Measurements from ENCODE around the gene NAA60. TPM values are rescaled to one million over a fixed set of nuclear protein-coding genes. Genes with fewer than 3 reads are reported as not detected.

The NAA60 gene
- total RNA-seq, 1 experiment from 2014 or later: 5.6 TPM

GRCh38 chr16:3510416-3510815, 66.9 kb downstream of the NAA60 start:
- DNase-seq (ENCODE audit: low read depth): no peak

- DNase-seq (ENCODE audit: low read depth): no peak
Measured at GRCh38 chr16:3511286-3512180, 68.1 kb downstream of the NAA60 start.

GRCh38 chr16:3513892-3514583, 70.6 kb downstream of the NAA60 start:
- no peak for DNase-seq (ENCODE audit: low read depth)

GRCh38 chr16:3514621-3515020, 71.1 kb downstream of the NAA60 start:
- DNase-seq (ENCODE audit: low read depth): no peak

- DNase-seq (ENCODE audit: low read depth): no peak
Measured at GRCh38 chr16:3515897-3516296, 72.4 kb downstream of the NAA60 start.

GRCh38 chr16:3518292-3518985, 75.0 kb downstream of the NAA60 start:
- DNase-seq (ENCODE audit: low read depth): no peak

GRCh38 chr16:3518986-3519348, 75.5 kb downstream of the NAA60 start:
- DNase-seq (ENCODE audit: low read depth): no peak

- DNase-seq (ENCODE audit: low read depth): no peak
Measured at GRCh38 chr16:3519581-3519980, 76.1 kb downstream of the NAA60 start.

- DNase-seq (ENCODE audit: low read depth): no peak
Measured at GRCh38 chr16:3520413-3520812, 76.9 kb downstream of the NAA60 start.

GRCh38 chr16:3520841-3521240, 77.4 kb downstream of the NAA60 start:
- DNase-seq (ENCODE audit: low read depth): no peak

GRCh38 chr16:3523281-3523680, 79.8 kb downstream of the NAA60 start:
- no peak for DNase-seq (ENCODE audit: low read depth)

GRCh38 chr16:3525951-3526350, 82.5 kb downstream of the NAA60 start:
- no peak for DNase-seq (ENCODE audit: low read depth)

GRCh38 chr16:3527216-3527829, 83.8 kb downstream of the NAA60 start:
- peak; percentile 62 for DNase-seq (ENCODE audit: low read depth)

GRCh38 chr16:3528406-3528805, 84.9 kb downstream of the NAA60 start:
- DNase-seq (ENCODE audit: low read depth): no peak

- no peak for DNase-seq (ENCODE audit: low read depth)
Measured at GRCh38 chr16:3529175-3529574, 85.7 kb downstream of the NAA60 start.

- no peak for DNase-seq (ENCODE audit: low read depth)
Measured at GRCh38 chr16:3530371-3530914, 87.0 kb downstream of the NAA60 start.

- no peak for DNase-seq (ENCODE audit: low read depth)
Measured at GRCh38 chr16:3532741-3533140, 89.3 kb downstream of the NAA60 start.

GRCh38 chr16:3534126-3534525, 90.6 kb downstream of the NAA60 start:
- DNase-seq (ENCODE audit: low read depth): no peak

- DNase-seq (ENCODE audit: low read depth): no peak
Measured at GRCh38 chr16:3536271-3536731, 92.8 kb downstream of the NAA60 start.

All from RPMI7951 (cell line).